NCI-H345 treated with DMSO at 0.1 percent for 48 hours (cell line): ENCODE data around the gene KIF3C.
"Not testable (repeated sequence)": the region's sequence is repeated elsewhere in the genome, so short reads cannot be mapped to it uniquely, and the experiment has no call there.

Experiments
- DNase-seq: peaks from one replicate; lab custom pipeline; 2025; ENCODE audit not compliant: unreplicated experiment; lab: John Stamatoyannopoulos, UW

KIF3C gene

GRCh38 chr2:25920786-25921415, 61.4 kb downstream of the KIF3C start:
- DNase-seq = no peak

- no peak for DNase-seq
Observed at GRCh38 chr2:25920336-25920735, 62.0 kb downstream of the KIF3C start.

GRCh38 chr2:25917832-25918231, 64.5 kb downstream of the KIF3C start:
- no peak for DNase-seq

- DNase-seq = not testable (repeated sequence)
Observed at GRCh38 chr2:25917411-25917810, 64.9 kb downstream of the KIF3C start.

GRCh38 chr2:25915944-25916772, 66.1 kb downstream of the KIF3C start:
- not testable (repeated sequence) for DNase-seq

GRCh38 chr2:25915411-25915810, 66.9 kb downstream of the KIF3C start:
- not testable (repeated sequence) for DNase-seq

- not testable (repeated sequence) for DNase-seq
Observed at GRCh38 chr2:25913696-25913973, 68.7 kb downstream of the KIF3C start.

- DNase-seq = peak; percentile 28
Observed at GRCh38 chr2:25912851-25913695, 69.2 kb downstream of the KIF3C start.

GRCh38 chr2:25909574-25909973, 72.7 kb downstream of the KIF3C start:
- not testable (repeated sequence) for DNase-seq

- DNase-seq = no peak
Observed at GRCh38 chr2:25905126-25905525, 77.2 kb downstream of the KIF3C start.

GRCh38 chr2:25903216-25903776, 79.0 kb downstream of the KIF3C start:
- DNase-seq = no peak

GRCh38 chr2:25899404-25899970, 82.8 kb downstream of the KIF3C start:
- DNase-seq = no peak

- no peak for DNase-seq
Observed at GRCh38 chr2:25897506-25897905, 84.8 kb downstream of the KIF3C start.

- not testable (repeated sequence) for DNase-seq
Observed at GRCh38 chr2:25896308-25896707, 86.0 kb downstream of the KIF3C start.

GRCh38 chr2:25895610-25896009, 86.7 kb downstream of the KIF3C start:
- no peak for DNase-seq

GRCh38 chr2:25895018-25895417, 87.3 kb downstream of the KIF3C start:
- no peak for DNase-seq

- no peak for DNase-seq
Observed at GRCh38 chr2:25894135-25894830, 88.0 kb downstream of the KIF3C start.

- DNase-seq = no peak
Observed at GRCh38 chr2:25891672-25892071, 90.6 kb downstream of the KIF3C start.

GRCh38 chr2:25887624-25888242, 94.6 kb downstream of the KIF3C start:
- no peak for DNase-seq

GRCh38 chr2:25885933-25886332, 96.4 kb downstream of the KIF3C start:
- no peak for DNase-seq
